Astrocyte of the cerebellum (primary cell): ENCODE measurements around the gene GALNTL6.

Experiments
- DNase-seq: peaks from one replicate; pipeline ENCODE4 v3.0.0-alpha.2; 2011; ENCODE audit warnings: low read depth
- H3K4me3 ChIP-seq: 2 replicates; pipeline ENCODE4 v1.5.1; 2011; ENCODE audit warnings: mild to moderate bottlenecking, low read depth, low read length, moderate library complexity
- CTCF ChIP-seq: IDR thresholded peaks from 2 replicates; pipeline ENCODE4 v1.5.1; 2012; ENCODE audit warnings: low read length, low read depth, moderate library complexity, mild to moderate bottlenecking; ENCODE audit errors: missing control alignments
- in situ Hi-C: cut with HindIII; loops from 2 replicates; pipeline ENCODE4 v1.10.0; 2017; ENCODE audit warnings: low sequenced_read_pairs

GALNTL6 gene

GRCh38 chr4:172352356-172352755, 539.2 kb downstream of the GALNTL6 start:
- DNase-seq: peak; percentile 18
- H3K4me3 ChIP-seq: no peak overlapping the region
- in situ Hi-C loops: no loop called here
- no peak for TF ChIP-seq CTCF

- in situ Hi-C loops: no loop called here
- no peak for TF ChIP-seq CTCF
- no peak overlapping the region for H3K4me3 ChIP-seq
- DNase-seq: peak; percentile 87
Observed at GRCh38 chr4:172356016-172356415, 542.8 kb downstream of the GALNTL6 start.

GRCh38 chr4:172357006-172357540, 543.9 kb downstream of the GALNTL6 start:
- in situ Hi-C loops: no loop called here
- no peak for TF ChIP-seq CTCF

GRCh38 chr4:172362569-172362968, 549.4 kb downstream of the GALNTL6 start:
- in situ Hi-C loops: no loop called here
- DNase-seq: no peak
- H3K4me3 ChIP-seq: no peak overlapping the region
- TF ChIP-seq CTCF: no peak

More at GRCh38 chr4:172357006-172357540, 543.9 kb downstream of the GALNTL6 start:
- no peak for DNase-seq
- H3K4me3 ChIP-seq: no peak overlapping the region

GRCh38 chr4:172369471-172369959, 556.3 kb downstream of the GALNTL6 start:
- no peak overlapping the region for H3K4me3 ChIP-seq
- no peak for TF ChIP-seq CTCF
- in situ Hi-C loops: no loop called here
- DNase-seq: no peak

GRCh38 chr4:172377486-172378140, 564.4 kb downstream of the GALNTL6 start:
- DNase-seq: no peak
- in situ Hi-C loops: no loop called here
- no peak for TF ChIP-seq CTCF
- H3K4me3 ChIP-seq: no peak overlapping the region
